PC-3 (cell line): ENCODE results near the gene ALPK3.

Experiments used
- CTCF ChIP-seq: fragments of 300-600 bp; sonication (generic); conservative IDR thresholded peaks from 2 replicates; pipeline ENCODE4 v1.5.1; 2017; ENCODE audit warnings: antibody characterized with exemption, low read depth, mild to moderate bottlenecking, low read length
- EZH2 ChIP-seq: fragments of 300-600 bp; sonication (generic); IDR thresholded peaks from one replicate; pipeline ENCODE4 v1.6.1; 2017; ENCODE audit warnings: antibody characterized with exemption, mild to moderate bottlenecking, low read length; ENCODE audit not compliant: unreplicated experiment
- EZH2phosphoT487 ChIP-seq: fragments of 300-600 bp; sonication (generic); IDR thresholded peaks from 2 replicates; pipeline ENCODE4 v1.6.1; 2018; ENCODE audit warnings: mild to moderate bottlenecking, antibody characterized with exemption, low read length, borderline replicate concordance

DNA sequence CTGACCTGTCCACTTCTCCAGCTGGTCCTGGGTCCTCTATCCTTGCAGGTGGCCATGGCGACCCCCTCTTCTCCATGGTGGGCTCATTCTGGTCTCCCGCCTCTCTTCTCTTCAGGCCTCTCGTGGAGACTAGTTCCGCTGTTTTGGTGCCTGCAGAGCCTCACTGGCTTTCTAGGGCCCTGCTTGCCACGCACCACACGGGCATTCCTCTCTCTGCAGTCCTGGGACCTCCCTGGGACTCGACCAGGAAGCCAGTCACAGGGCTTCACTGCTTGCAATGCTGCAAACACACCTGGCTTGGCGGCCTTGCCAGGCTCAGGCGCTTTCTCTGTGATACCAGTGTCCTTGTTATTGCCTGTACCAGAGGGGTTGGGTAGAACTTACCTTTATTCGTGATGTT, 76.5 kb downstream of the ALPK3 start:
- no peak for TF ChIP-seq EZH2
- no peak for TF ChIP-seq CTCF
- TF ChIP-seq EZH2phosphoT487: no peak
